CD4-positive, alpha-beta T cell treated with Interleukin-6 for 4 hours (primary cell): ENCODE results near the gene GRID2.
"Not testable (repeated sequence)": the region's sequence is repeated elsewhere in the genome, so short reads cannot be mapped to it uniquely, and the experiment has no call there.

Source experiments
- DNase-seq: peaks from one replicate; pipeline ENCODE4 v3.0.0-alpha.2; 2020; ENCODE audit warnings: mixed read lengths

Gene GRID2

DNA sequence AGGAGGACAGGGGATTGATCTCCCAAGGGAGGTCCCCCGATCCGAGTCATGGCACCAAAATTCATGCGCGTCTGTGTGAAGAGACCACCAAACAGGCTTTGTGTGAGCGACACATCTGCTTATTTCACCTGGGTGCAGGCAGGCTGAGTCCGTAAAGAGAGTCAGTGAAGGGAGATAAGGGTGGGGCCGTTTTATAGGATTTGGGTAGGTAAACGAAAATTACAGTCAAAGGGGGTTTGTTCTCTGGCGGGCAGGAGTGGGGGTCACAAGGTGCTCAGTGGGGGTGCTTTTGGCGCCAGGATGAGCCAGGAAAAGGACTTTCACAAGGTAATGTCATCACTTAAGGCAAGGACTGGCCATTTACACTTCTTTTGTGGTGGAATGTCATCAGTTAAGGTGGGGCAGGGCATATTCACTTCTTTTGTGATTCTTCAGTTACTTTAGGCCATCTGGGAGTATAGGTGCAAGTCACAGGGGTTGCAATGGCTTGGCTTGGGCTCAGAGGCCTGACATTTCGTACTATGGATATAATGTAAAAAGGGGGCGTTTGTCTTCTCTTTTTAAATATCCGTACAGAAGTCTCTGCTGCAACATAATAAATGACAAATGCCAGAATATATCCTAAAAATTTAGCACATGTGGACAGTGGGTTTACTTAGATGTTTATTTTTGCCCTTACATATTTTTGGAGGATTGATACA, 140.5 kb downstream of the GRID2 start:
- not testable (repeated sequence) for DNase-seq

DNA sequence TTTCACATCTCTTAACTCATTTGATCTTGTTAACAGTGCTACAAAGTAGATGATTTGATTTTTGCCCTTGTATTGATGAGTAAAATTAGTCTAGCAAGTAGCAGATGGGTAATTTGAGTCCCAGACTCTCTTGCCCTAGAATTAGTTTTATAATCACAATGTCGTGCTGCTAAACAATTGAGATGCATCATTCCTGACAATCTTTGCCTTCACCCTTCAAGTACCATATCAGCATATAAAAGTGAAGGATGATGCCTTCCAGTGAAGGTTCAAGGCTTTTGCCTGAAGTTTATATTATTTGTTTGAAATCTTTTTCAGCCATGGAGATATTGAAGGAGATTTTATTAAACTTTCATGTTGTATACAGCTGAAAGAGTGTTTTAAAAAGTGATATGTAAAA, 141.4 kb downstream of the GRID2 start:
- DNase-seq = no peak

- no peak for DNase-seq
These were observed 143.6 kb downstream of the GRID2 start for GRCh38 chr4:92447255-92447905.

DNA sequence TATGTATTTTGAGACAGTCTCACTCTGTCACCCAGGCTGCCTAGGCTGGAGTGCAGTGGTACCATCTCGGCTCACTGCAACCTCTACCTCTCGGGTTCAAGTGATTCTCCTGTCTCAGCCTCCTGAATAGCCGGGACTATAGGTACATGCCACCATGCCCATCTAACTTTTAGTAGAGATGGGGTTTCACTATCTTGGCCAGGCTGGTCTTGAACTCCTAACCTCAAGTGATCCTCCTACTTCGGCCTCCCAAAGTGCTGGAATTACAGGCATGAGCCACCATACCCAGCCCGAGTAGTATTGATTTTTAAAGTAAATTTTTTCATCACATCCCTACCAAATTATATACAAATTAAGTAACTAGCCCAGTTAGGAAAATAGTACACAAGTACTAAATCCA, 144.4 kb downstream of the GRID2 start:
- DNase-seq = not testable (repeated sequence)

- no peak for DNase-seq
These were observed 146.9 kb downstream of the GRID2 start for GRCh38 chr4:92450694-92451093.

DNA sequence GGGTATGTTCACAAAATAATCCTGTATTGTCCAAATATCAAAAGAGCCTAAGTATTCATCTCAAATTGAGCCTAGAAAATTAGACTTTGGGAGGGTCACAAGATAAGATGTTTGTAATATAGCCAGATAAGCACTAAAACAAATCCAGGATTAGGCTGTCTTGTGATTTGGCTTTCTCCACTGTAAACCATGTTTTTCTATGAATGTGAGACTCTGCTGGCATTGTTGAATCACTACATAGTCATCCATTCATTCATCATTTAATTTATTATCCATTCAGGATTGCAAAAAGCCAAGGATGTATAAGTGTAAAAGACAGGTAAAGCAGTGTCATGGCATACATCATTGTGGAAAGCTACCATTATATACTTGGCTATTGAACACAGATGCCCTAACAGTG, 148.0 kb downstream of the GRID2 start:
- DNase-seq = no peak

GRCh38 chr4:92452383-92452782, 148.6 kb downstream of the GRID2 start:
- not testable (repeated sequence) for DNase-seq

DNA sequence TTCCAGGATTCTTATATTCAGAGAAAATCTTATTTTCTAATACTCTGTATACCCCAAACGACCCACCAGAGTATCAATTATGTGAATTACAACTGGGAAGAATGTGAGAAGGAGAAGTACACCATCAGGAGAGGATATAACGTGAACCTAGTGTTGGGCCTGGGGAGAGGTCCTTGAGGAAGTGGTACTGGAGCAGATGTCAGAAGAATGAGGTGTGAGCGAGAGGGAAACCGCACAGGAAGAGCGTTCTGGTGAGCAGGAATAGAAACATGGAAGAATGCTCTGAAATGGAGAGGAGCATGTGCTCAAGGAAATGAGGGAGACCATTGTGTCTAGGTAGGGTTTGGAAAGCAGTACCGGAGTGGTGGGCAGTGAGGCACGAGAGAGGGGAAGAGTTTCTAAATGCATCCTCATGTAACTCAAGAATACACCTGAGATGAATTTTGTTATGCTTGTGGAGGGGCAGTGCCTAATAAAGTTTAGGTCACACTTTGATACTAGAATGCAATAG, 151.6 kb downstream of the GRID2 start:
- DNase-seq = no peak

- no peak for DNase-seq
These were observed 152.2 kb downstream of the GRID2 start for GRCh38 chr4:92455951-92456350.

GRCh38 chr4:92461732-92462131, 158.0 kb downstream of the GRID2 start:
- DNase-seq = no peak

DNA sequence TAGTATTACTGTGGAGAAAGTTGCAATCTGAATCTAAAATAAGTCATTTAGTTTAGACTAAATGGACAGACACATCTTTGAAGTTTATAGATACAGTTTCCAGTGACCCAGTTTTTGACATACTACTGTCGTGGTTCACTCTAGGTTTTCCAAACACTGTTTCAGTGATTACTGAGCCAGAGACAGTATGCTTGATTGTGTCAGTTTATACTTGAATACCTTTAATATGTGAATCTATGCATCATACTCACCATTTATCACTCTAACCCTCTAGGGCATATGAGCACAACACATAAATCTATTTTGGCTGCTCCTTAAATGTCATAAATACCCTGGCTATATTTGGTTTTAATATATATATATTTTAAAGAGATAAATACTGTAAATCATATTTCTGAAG, 173.5 kb downstream of the GRID2 start:
- no peak for DNase-seq

DNA sequence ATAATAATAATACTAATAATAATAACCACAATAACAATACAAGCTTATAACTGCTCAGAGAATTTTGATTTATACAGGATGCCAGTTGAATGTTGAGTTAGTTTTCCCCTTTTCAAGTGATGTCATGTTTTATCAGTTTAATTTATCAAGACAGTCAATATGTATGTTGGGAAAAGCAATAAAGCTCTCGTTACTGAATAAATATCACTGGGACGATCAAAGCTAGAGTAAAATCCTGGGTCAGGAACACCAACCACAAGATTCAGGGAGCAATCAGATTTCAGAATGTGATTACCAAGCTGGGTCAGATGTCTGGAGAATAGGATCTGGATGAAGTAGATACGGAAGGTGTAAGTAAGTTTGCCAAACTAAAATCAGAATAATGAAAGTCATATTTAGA, 179.6 kb downstream of the GRID2 start:
- no peak for DNase-seq

- DNase-seq = no peak
These were observed 184.7 kb downstream of the GRID2 start for GRCh38 chr4:92488496-92488895.

DNA sequence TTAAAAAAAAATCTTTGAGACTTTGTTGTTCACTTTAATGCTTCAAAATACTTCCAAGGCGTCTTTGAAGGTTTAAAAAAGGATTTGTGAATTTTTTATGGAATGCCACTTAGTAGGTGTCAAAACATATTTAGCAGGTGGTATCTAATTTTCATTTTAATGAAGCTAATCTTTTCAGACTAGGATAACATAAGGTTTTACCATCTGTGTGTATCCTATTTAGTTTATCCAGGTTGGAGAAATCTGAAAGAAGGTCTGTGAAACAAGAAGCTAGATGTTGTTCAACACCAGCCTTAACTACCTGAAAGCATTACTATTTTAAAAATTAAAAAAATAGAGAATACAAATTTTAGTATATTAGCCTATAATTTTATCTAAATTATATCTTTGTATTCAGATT, 193.4 kb downstream of the GRID2 start:
- DNase-seq = no peak

DNA sequence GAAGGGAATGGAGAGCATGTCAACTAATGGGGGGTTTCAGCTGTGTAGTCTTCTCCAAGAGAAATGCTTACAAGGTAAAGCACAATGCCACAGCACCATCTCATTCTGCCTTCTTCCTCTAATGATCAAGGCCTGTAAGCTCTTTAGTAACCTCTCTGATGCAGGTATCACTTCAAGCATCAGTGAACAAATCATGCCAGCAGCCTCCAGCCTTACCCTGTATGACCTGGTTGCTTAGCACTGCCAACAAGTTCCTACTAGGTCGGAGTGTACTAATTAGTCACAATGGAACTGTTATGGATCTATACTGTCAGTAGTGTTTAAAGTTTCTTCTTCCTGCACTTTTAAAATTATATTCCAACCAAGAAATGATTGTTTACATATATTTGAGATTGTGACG, 197.7 kb downstream of the GRID2 start:
- DNase-seq = no peak

DNA sequence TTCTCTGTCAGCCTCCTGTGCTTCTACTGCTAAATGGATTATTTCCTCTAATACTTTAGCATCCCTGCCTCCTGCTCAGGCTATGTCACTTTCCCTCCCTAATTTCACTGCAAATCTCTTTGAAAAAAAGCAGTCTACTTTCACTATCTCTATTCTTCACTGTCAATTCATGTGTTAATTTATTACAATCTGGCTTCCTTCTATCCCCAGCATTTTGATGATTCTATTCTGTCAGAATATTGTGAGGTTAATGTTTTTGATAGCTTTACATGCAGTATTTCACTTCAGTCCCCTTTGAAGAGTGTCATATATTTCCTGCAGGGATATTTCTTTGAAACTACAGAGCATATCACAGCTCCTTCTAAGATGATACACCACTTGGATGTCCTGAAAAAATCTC, 203.2 kb downstream of the GRID2 start:
- no peak for DNase-seq

- no peak for DNase-seq
These were observed 210.9 kb downstream of the GRID2 start for GRCh38 chr4:92514627-92515026.

- DNase-seq = no peak
These were observed 212.7 kb downstream of the GRID2 start for GRCh38 chr4:92516450-92516849.

DNA sequence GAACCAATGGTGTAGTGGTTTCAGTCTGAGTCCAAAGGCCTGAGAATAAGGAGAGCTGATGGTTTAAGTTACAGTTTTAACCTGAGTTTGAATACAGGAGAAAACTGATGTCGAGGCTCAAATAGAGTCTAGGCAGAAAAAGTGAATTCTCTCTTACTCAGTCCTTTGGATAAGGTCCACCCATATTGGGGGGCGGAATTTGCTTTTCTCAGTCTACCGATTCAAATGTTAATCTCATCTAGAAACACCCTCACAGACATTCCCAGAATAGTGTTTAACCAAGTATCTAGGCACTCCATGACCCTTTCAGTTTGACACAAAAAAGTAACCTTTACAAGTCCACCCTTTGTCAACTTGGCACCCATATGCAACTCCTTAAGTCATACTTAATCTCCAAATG, 216.0 kb downstream of the GRID2 start:
- DNase-seq = no peak

- DNase-seq = no peak
These were observed 216.8 kb downstream of the GRID2 start for GRCh38 chr4:92520563-92520962.

GRCh38 chr4:92521941-92522340, 218.2 kb downstream of the GRID2 start:
- DNase-seq = no peak

- DNase-seq = no peak
These were observed 218.6 kb downstream of the GRID2 start for GRCh38 chr4:92522356-92522755.

DNA sequence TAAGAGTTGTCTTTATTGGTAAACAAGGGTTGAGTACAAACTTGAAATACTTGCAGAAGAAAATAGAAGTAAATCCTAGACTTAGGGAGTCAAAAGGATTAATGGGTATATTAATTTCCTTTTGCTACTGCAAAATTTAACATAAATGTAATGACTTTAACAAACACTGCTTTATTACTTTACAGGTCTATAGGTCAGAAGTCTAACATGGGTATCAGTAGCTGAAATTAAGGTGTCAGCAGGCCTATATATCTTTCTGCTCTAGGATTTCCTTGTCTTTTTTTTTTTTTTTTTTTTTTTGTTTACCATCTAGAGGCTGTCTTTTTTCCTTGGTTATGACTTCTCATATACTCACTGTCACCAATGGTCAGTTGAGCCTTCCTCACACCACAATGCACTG, 220.4 kb downstream of the GRID2 start:
- no peak for DNase-seq

DNA sequence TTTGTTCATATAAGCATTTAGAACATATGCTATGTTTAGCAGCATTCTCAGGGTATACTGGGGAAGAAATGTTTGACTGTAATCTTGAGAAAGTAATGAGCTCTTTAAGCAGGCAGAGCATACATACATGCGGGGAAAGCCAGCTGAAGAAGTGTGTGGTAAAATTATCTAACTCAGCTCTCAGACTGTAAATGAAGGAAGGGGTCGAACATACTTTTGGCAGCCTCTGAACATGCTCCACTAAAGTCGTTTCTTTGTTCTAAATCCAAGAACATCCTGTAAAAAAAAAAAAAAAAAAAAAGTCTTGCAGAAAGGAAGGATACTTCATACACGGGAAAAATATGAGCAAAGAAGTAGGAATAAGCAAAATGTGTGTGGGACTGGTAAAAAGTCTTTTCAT, 224.8 kb downstream of the GRID2 start:
- DNase-seq = no peak

GRCh38 chr4:92529510-92529909, 225.7 kb downstream of the GRID2 start:
- DNase-seq = no peak
